ENCODE results near the gene DOCK1.

Gene DOCK1

DNA sequence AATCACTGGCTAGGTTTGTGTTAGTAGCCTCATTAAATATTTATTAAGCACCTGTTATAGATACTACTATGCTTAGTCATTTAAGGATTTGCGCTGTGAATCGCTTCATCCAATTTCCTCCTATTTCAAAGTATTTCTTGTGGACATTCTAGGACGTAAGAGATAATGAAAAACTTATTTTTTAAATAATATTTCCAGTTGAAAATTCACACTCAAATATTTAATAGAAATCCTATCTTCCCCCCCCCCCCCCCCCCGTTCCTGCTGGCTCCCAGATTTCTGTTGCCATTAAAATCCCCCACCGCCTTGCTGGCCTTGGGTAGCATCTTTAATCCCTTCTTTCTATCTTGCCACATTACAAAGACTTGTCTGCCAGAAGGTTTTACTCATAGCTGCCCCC, 285.2 kb downstream of the DOCK1 start:
- DNase-seq = no peak

DNA sequence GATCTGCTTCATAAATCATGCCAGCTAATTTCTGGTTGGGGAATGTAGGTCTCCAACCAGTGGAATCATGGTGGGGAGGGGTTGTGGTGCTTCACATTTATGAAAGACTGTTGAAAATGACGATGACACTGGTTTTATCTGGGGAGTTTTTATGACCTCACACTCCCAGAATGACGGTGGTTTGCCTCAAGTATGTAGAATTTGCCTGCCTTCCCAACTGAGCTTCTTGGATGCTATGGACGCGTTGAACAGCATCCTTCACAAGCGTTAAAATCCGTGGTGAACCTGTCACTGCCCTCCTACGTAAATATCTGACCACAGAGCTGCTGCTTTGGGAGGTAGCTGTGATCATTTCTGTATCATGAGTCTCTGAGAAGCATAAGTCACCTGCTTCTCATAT, 287.9 kb downstream of the DOCK1 start:
- no peak for DNase-seq

DNA sequence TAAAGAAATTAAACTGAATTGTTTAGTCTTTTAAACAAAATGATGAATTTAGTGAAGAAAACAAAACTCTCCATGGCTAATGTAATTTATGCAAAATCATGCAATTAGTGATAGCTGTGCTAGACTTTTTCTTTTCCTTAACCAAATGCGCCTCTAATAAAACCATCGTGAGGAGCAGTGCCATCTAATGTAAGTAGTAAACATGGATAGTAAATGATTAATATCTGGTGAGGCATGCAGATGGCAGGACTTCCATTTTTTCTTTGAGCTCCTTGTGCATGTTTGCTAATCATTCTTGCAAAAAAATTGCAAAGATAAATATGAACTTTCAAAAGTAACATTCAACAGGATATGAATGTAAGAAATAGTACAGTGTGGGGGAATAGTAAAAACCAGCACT, 288.9 kb downstream of the DOCK1 start:
- DNase-seq = no peak

DNA sequence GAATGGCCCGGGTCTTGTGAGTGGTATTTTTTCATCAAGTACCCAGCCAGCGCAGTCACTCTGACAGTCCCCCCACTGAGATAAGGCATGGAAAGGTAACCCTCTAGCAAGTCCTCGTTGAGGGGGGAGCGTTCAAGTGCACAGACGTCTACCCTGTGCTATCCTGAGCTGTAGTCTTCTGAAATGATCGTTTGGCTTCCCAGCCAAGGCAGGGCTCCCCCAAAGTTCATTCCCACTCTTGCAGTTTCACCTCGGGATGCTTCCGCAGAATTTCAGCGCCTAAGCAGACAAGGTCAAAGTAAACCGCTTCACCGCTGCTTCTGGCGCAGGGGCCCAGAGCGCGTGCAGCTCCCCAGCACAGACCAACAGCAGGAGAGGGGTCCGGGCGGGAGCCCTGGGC, 289.4 kb downstream of the DOCK1 start:
- DNase-seq = no peak

DNA sequence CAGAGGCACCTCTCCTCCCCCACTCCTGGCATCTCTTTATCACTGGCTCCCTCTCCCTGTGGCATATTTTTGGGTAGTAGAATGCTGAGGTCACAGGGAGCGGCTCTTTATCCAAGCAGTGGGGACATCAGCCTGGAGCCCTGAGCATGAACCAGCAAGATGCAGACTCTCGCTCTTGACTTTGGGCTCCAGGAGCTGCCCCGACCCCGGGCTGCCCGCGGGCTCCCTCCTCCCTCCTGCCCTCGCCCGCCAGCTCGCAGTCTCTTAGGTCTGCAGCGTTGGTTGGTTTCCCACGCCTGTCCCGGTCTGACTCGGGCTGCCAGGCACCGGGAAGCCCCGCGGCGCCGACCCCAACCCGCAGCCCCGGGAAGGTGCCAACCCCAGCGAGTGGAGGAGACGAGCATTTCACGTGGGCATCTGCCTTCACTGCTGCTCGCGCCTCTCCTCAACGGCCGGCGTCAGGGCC, 289.8 kb downstream of the DOCK1 start:
- no peak for DNase-seq

DNA sequence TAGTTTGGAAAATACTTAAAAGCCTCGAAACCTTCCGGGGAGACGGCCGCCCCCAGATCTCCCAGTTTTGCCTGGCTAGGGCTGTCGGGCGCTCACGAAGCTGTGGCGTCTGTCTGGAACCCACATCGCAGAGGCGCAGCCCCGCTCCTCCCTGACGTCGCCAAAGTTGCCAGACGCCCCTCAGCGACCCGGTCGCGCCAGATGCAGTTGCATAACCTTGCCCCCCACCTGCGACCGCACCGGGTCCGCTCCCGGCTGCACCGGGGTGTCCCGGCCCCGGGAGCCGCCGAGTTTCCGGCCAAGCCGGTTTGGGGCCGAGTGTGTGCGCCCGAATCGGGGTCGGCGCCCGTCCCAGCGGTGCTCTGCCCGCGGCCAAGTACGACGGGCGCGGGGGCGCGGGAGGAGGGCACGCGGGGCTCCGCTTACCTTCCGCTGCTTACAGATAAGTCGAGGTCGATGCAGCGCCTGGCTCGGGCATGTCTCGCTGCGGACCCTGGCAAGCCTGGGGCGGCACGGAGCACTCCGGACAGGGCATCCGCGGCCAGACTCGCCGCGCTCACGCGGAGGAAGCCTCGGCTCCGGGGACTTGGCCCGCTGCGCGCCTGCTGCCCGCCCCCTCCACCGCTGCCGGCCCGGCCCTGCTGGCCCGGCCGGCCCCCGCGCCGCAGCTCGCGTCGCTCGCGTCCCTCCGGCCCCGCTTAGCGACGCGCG, 290.5 kb downstream of the DOCK1 start:
- peak; percentile 3 for DNase-seq

DNA sequence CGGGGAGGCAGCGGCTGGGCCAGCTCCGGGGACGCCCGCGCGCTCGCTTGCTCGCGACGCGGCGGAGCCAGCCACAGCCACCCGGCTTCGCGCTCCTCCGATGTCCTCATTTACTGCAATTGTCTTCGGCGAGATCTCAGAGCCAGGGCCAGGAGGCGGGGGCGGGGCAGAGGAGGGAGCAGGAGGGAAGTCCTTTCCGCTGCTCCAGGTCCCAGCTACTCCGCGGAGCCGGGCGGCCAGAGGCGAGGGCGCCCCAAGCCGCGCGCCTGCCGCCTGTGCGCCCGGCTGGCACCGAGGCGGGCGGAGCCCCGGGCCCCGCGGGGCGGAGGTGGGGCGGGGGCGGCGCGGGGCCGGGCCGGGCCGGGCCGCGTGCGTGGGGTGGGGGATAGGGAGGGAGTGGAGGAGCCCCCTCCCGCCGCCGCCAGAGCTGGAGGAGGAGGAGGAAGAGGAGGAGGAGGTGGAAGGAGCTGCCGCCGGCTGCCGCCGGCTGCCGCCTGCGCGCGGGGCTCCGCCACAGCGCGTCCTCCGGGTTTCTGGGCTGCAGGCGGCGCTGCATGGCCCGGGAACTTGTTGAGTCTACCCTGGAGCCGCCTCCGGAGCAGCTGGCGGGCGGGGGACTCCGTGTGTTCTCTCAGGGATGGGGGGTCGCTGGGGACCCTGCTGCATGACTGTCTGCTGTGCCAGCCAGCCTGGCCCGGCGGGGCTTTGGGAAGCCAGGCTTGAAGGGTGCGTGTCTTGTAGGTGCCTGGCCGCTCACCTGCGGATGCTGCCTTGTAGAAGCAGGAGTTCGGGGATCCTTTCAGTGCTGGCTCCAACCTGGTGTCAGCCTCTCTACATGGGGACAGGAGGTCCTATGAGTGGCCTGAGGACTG, 291.3 kb downstream of the DOCK1 start, which contains the start of gene INSYN2A:
TSS of gene INSYN2A (minus strand) at position 310 of the 872 bp plus-strand sequence. CDS start 20,196 bp downstream, outside the sequence.
- peak; percentile 9 for DNase-seq

DNA sequence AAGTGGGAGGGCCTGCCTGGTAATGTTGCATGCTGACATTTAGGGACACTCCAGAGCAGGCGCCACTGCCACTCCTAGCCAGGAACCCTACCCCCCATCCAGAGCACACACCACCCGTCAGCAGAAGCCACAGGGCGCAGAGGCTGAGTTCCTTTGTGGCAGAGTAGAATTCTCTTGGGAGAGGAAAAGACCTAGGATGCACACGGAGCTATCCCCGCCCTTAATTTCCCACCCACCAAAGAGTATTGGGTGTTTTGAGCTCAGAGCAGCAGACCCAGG, 291.9 kb downstream of the DOCK1 start:
- DNase-seq = no peak

DNA sequence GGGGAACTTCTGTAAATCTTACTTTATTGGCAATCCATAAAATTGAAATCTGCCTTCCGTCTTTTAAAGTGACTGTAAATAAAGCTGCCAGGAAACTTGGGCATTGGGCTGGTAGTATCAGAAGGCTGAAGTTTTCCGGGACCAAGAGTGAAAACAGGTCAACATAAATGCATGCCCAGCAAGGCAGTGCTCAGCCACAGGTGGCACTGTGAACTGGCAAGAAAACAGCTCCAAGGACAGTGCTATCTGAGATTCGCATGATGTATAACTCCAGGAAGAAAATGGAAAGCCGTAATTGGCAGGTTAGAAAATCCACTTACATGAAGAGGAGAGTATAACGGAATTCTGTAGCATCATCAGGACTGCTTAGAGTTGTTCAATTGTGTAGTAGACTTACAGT, 293.1 kb downstream of the DOCK1 start:
- no peak for DNase-seq

DNA sequence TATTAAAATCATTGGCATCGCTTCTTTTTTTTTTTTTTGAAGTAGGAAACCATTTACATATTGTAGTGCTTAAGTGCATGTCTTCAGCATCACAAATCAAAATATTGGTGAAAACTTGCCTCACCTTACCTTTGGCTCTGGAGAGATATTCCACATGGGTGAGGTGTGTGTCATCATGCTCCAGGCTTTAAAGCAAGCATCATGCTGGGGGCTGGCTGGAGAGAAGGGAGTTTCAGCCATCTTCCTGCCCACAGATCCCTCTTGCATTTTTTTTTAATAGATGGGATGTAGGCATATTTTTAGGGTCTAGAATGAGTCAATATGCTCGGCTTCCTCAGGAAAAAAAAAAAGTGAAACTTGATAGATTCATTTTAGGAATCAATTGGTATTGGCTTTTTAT, 293.5 kb downstream of the DOCK1 start:
- no peak for DNase-seq

DNA sequence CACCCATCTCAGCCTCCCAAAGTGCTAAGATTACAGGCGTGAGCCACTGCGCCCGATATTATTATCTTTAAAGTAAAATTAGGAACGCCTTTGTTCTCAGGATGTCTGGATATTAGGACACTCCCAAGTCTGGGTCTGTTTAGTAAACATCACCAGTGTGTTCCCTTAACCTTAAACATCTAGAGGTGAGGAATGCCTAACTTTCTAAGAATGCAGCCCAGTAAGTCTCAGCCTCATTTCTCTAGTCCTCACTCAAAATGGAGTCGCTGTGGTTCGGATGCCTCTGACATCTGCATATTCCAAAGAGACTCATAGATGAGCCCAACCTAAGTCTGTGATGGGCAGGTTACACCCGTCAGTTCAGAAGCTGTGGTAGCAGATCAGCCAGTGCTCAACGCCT, 295.4 kb downstream of the DOCK1 start:
- DNase-seq = no peak

DNA sequence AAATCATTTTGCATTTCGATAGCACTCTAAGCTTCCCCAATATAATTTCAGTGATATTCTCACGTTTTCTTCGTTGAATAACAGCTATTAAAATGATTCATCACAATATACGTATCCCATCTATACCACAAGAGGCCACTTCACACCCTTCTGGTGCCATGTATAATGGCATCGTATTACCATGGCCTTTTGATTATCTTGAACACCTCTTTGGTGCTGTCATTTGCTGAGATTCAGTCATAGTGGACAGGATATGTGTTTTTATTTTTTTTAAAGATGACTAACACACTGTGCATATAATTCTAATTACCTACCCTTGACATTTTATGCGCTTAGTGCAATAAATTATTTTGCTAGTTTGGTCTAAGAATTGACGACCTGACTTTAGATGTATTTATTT, 297.8 kb downstream of the DOCK1 start:
- DNase-seq = no peak

DNA sequence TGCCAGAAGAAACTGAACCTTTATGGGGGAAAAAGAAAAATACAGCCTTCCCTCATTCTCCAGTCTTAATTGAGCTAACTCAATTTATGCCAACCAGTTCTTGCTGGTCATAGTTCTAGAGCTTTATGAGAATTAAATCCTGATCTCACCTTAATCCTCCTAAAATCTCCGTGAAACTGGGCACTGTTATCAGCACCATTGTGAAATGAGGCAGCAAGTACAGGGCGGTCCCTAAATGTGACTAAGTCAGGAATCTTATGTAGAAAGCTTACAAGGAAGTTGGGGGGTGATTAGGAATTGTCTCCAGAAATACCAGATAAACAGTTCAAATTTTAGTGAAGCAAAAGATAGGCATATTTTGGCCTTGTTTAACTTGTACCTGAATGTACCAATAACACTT, 301.9 kb downstream of the DOCK1 start:
- DNase-seq = no peak

DNA sequence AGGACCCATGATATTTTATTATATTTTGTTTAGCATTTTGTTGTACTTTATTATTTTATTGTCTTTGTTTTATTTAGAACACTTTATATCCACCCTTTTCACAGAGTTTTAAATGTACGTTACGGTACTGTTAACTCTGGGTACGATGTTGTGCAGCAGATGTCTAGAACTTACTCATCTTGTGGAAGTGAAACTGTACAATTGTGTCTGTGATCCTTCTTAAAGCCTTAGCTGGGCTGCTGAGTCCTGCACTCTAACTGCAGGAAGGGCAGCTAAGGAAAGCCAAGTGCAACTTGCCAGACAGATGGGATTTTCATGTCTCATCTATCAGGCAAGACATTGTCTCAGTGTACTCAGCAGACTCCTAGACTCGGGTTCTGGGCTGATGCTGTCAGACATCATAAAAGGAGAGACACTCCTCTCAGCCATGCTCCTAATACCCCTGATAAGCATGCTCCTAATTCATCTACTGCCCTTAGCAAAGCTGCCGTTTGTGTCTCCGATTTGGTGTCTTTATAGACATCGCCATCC, 305.8 kb downstream of the DOCK1 start:
- DNase-seq = no peak

DNA sequence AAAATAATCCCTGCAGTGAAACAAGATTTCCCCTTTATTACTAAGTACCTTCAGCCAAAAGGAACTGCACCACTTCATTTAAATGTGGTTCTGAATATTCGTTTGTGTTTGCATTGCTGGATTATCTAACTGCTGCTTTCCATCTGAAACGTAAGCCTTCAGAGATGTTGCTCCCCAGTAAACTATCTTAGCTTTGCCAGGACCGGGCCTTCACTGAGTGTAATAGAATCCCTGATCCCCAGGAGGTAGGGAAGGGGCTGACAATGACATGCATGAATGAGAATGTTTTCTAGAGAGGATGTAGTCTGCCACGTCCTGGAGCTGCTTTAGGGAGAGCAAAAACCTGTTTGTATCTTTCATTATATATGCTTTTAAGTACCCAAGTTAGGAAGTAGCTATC, 310.6 kb downstream of the DOCK1 start:
- no peak for DNase-seq

DNA sequence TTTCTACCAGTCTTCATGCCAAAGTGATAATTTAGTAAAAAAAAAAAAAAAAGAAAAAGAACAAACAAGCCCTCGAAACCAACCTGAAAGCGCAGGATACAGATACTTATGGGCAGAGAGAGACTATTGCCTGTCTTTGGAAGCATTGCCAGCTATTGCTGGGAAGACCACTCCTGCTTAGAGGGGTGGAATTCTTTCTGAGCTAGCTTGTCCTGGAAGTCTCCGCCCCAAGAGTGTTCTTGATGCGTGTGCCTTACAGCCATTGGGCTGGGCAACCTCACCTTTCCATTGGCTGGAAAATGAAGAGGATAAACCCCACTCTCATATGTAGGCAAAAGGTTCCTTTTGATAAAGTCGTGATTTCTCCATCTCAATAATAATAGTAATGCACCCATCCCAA, 311.0 kb downstream of the DOCK1 start:
- no peak for DNase-seq

DNA sequence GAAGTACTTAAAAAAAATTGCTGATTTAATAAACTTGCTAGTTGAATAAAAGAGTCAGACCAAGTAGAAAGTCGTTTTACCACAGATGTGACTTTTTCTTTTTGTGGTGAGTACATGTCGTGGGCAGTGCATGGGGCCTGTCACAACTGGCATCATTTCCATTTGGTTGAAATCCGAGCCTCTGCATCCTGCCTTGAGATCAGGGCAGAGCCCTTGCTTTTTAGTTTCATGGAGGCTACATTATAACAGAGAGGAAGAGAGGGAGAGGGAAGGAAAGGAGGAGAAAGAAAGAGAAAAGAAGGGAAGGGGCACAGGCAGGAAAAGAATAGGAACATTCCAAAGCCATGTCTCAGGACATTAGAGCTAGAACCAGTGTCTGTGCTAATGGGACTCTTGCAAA, 311.6 kb downstream of the DOCK1 start:
- DNase-seq = no peak

DNA sequence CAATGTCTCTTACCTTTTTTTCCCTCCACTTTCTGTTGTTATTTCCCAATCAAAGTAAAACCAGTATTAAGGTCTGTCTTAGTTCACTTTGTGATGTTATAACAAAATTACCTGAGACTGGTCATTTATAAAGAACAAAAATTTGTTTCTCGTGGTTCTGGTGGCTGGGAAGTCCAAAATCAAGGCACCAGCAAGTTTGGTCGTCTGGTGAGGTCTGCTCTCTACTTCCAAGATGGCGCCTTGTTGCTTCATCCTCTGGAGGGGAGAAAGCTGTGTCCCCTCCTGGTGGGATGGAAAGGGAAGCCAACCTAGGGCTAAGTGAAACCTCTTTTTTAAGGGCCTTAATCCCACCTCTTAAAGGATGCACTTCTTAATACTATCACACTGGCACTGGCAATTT, 313.4 kb downstream of the DOCK1 start:
- DNase-seq = no peak

DNA sequence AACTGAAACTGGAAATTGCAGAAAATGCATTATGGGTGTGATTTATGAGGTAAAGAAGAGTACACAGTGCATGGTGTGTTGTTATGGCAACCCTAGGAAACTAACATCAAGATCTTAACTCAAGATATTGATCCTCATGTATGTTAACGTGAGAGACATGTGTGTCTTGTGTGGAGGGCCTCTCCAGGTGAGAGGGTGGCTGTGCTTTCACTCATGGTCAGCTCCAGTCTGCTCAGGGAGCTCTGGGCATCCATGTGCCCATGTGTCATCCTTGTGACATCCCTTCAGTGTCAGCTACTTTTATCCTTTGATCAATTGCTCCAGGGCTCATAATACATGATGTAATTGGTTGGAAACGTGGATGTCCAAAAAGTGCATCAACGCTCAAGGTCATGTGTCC, 316.1 kb downstream of the DOCK1 start:
- DNase-seq = no peak

DNA sequence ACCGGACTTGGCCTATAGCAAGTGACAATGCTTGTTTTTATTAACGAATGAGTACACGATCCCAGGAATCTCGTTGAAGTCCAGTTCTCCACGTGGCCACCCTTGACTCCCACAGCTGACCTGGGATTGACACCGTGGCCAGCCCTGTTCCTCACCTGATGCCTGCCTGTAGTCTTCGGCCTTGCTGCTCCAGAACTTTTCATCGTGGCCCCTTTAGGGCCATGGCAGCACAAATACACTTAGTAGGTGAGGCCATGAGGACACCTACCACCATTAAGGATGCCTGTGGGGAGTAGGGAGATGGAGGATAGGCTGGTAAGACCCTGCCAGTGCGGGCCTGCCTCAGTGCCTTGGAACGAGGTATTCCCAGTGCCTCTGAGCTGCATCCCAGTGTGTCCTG, 321.8 kb downstream of the DOCK1 start:
- no peak for DNase-seq

DNA sequence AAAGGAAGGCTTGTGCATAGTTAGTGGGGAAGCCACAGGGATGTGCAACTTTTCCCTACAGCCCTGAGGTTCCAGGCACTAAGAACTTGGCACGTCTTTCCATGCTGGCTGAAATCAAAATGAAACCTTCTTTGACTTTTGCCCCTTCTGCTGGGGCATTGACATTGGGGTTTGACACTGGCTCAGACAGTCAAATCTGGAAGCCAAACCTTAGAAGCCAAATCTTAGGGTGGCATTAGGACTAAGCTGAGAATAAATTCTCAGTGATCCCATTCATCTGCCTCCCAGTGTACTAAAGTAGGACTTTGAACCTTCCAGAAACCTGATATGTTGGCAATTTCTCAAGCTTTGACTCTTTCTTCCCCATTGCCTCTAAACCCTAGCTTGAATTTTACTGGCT, 322.4 kb downstream of the DOCK1 start:
- DNase-seq = no peak

DNA sequence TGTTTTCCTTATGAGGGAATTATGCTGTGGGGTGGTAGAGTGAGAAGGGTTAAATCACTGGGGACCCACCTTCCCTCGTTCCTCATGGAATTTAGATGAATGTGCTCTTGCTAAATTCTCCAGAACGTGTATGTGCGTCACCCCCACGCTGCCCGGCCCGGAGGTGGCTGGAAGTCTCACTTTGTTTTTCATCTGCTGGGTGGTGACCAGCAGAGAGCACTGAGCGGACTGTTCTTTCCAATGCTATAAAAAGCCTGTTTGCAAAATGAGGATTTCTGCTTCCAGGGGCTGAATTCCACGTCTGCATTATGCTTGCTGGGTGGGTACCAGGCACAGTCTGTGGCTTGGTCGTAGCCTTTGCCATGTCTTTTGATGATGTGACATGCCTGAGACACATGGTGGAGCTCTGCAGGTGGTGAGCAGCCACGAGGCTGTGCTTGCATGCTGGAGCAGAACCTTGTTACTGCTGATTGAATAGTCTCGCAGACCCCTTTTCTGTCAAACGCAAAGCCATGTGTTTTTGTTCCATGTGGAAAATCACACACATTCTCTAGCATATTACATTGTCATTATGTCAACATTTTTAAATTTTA, 323.1 kb downstream of the DOCK1 start:
- DNase-seq = no peak

DNA sequence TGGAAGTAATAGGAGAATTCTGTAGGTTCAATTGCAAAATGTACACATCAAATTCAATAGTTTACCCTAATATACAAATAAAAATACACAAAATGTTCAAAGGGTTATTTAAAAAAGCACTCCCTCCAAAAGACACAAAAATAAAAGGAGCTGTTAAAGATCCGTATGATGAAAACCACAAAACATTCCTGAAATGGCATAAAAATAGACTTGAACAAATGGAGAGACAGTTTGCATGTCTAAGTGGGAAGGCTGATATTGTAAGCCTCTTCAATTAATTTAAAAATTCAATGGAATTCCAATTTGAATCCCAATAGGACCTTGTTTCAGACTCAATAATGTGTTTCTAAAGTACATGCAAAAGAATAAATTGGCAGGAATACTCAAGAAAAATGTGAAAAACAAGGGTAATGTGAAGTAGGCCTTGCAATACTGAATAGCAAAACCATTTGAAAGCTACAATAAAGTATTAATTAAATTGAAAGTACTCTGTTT, 329.1 kb downstream of the DOCK1 start:
- no peak for DNase-seq

DNA sequence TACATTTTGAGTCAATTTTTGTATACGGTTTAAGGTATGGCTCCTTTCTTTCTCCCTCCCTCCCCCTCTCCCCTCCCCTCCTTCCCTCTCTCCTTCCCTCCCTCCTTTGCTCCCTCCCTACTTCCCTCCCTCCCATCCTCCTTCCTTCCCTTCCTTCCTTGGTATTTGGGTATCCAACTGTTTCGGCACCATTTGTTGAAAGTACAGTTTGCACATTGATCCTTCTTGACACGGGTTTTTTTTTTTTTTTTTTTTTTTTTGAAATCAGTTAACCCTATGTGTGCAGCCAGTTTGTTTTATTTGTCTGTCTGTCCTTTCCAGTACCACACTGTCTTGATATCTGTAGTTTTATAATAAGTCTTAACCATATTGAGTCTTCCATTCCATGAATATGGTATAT, 331.0 kb downstream of the DOCK1 start:
- DNase-seq = no peak

All from stimulated activated CD4-positive, alpha-beta T cell treated with anti-CD3 and anti-CD28 coated beads, Interleukin-15, amount 100 ng/mL, for 24 hours (primary cell).